H9 (cell line): ENCODE results near the gene ZFAND3. TPM values are rescaled to one million over a fixed set of nuclear protein-coding genes. Genes with fewer than 3 reads are reported as not detected.

Experiments
- DNase-seq: peaks from one replicate; pipeline ENCODE4 v3.0.0-alpha.2; 2017
- H2AFZ ChIP-seq: one replicate; pipeline ENCODE4 v1.6.1; 2013; ENCODE audit warnings: mild to moderate bottlenecking, low read length, control low read depth, moderate library complexity
- H2AK5ac ChIP-seq: 2 replicates; pipeline ENCODE4 v1.6.1; 2013; ENCODE audit warnings: low read length, control low read depth, mixed read lengths; ENCODE audit not compliant: insufficient read length
- H2BK120ac ChIP-seq: one replicate; pipeline ENCODE4 v1.6.1; 2013; ENCODE audit warnings: low read depth, mild to moderate bottlenecking, low read length, control low read depth, inconsistent platforms; ENCODE audit not compliant: poor library complexity, severe bottlenecking
- H2BK12ac ChIP-seq: 2 replicates; pipeline ENCODE4 v1.6.1; 2013; ENCODE audit warnings: low read length, control low read depth, mixed read lengths, low read depth; ENCODE audit not compliant: insufficient read length
- H2BK15ac ChIP-seq: 2 replicates; pipeline ENCODE4 v1.6.1; 2013; ENCODE audit warnings: low read depth, low read length, control low read depth
- H2BK20ac ChIP-seq: one replicate; pipeline ENCODE4 v1.6.1; 2013; ENCODE audit warnings: low read depth, mild to moderate bottlenecking, low read length, control low read depth, inconsistent platforms; ENCODE audit not compliant: poor library complexity, severe bottlenecking
- H2BK5ac ChIP-seq: 2 replicates; pipeline ENCODE4 v1.6.1; 2013; ENCODE audit warnings: low read length, control low read depth, mixed read lengths; ENCODE audit not compliant: insufficient read length
- H3K14ac ChIP-seq: 2 replicates; pipeline ENCODE4 v1.6.1; 2013; ENCODE audit warnings: low read length, control low read depth; ENCODE audit not compliant: insufficient read depth
- H3K18ac ChIP-seq: 2 replicates; pipeline ENCODE4 v1.6.1; 2013; ENCODE audit warnings: low read depth, mild to moderate bottlenecking, mixed read lengths, low read length, control low read depth; ENCODE audit not compliant: insufficient read length
- H3K23ac ChIP-seq: 2 replicates; pipeline ENCODE4 v1.6.1; 2013; ENCODE audit warnings: low read length, control low read depth, mixed read lengths, low read depth; ENCODE audit not compliant: insufficient read length
- H3K23me2 ChIP-seq: 2 replicates; pipeline ENCODE4 v1.6.1; 2013; ENCODE audit warnings: low read depth, mild to moderate bottlenecking, mixed read lengths, low read length, control low read depth; ENCODE audit not compliant: insufficient read length, poor library complexity, severe bottlenecking
- H3K27ac ChIP-seq: 2 replicates; pipeline ENCODE4 v1.5.1; 2013; ENCODE audit warnings: low read length, control low read depth, mixed read lengths, low read depth; ENCODE audit not compliant: insufficient read length
- H3K27me3 ChIP-seq: 2 replicates; pipeline ENCODE4 v1.6.1; 2013; ENCODE audit warnings: low read length, control low read depth, inconsistent platforms; ENCODE audit not compliant: insufficient read depth
- H3K4ac ChIP-seq: 2 replicates; pipeline ENCODE4 v1.6.1; 2013; ENCODE audit warnings: low read depth, mild to moderate bottlenecking, control low read depth, inconsistent platforms, low read length, moderate library complexity
- H3K4me1 ChIP-seq: 2 replicates; pipeline ENCODE4 v1.6.1; 2013; ENCODE audit warnings: low read length, control low read depth, inconsistent platforms; ENCODE audit not compliant: insufficient read depth
- H3K4me2 ChIP-seq: 2 replicates; pipeline ENCODE4 v1.6.1; 2013; ENCODE audit warnings: low read length, control low read depth, mixed read lengths; ENCODE audit not compliant: insufficient read length, insufficient read depth
- H3K56ac ChIP-seq: 2 replicates; pipeline ENCODE4 v1.6.1; 2013; ENCODE audit warnings: low read depth, mild to moderate bottlenecking, mixed read lengths, low read length, control low read depth; ENCODE audit not compliant: insufficient read length
- H3K79me1 ChIP-seq: 2 replicates; pipeline ENCODE4 v1.6.1; 2013; ENCODE audit warnings: low read depth, mild to moderate bottlenecking, moderate library complexity, low read length, control low read depth, inconsistent platforms; ENCODE audit not compliant: insufficient read depth, poor library complexity, severe bottlenecking
- H3K79me2 ChIP-seq: 2 replicates; pipeline ENCODE4 v1.6.1; 2013; ENCODE audit warnings: low read length, control low read depth, inconsistent platforms; ENCODE audit not compliant: insufficient read depth
- H3K9ac ChIP-seq: 2 replicates; pipeline ENCODE4 v1.6.1; 2013; ENCODE audit warnings: low read length, control low read depth, mixed read lengths; ENCODE audit not compliant: insufficient read length; ENCODE audit errors: extremely low read depth
- H3K9me3 ChIP-seq: one replicate; pipeline ENCODE4 v1.6.1; 2013; ENCODE audit warnings: low read depth, low read length, inconsistent platforms; ENCODE audit not compliant: control insufficient read depth
- H3T11ph ChIP-seq: one replicate; pipeline ENCODE4 v1.6.1; 2013; ENCODE audit warnings: mild to moderate bottlenecking, low read length, control low read depth, inconsistent platforms
- H4K20me1 ChIP-seq: one replicate; pipeline ENCODE4 v1.6.1; 2013; ENCODE audit not compliant: control insufficient read depth, insufficient read length, insufficient read depth
- H4K5ac ChIP-seq: 2 replicates; pipeline ENCODE4 v1.6.1; 2013; ENCODE audit warnings: low read depth, mild to moderate bottlenecking, mixed read lengths, low read length, control low read depth; ENCODE audit not compliant: insufficient read length
- H4K8ac ChIP-seq: replicated peaks from 2 replicates; pipeline ENCODE4 v1.6.1; 2013; ENCODE audit warnings: low read length, control low read depth, mixed read lengths, low read depth; ENCODE audit not compliant: insufficient read length
- H4K91ac ChIP-seq: 2 replicates; pipeline ENCODE4 v1.6.1; 2013; ENCODE audit warnings: low read depth, mild to moderate bottlenecking, moderate library complexity, mixed read lengths, low read length, control low read depth; ENCODE audit not compliant: insufficient read length
- H3K27ac Mint-ChIP-seq, 3 experiments: 2 replicates in 2 of 3; 3 replicates in 1 of 3; pipeline ENCODE4 v1.8.0; 2020 to 2021; ENCODE audit warnings: mixed read lengths in 3 of 3, mild to moderate bottlenecking in 1 of 3, moderate library complexity in 1 of 3
- H3K27me3 Mint-ChIP-seq: 2 replicates; pipeline ENCODE4 v1.8.0; 2021; ENCODE audit warnings: low read depth, mild to moderate bottlenecking, moderate library complexity, mixed read lengths
- H3K36me3 Mint-ChIP-seq, 3 experiments: 2 replicates in 2 of 3; 3 replicates in 1 of 3; pipeline ENCODE4 v1.8.0; 2020 to 2021; ENCODE audit warnings: low read depth in 3 of 3, mixed read lengths in 3 of 3; ENCODE audit not compliant: insufficient read depth in 1 of 3
- H3K4me1 Mint-ChIP-seq, 2 experiments: 2 replicates each; pipeline ENCODE4 v1.8.0; 2020; ENCODE audit warnings: mixed read lengths in 2 of 2
- H3K4me3 Mint-ChIP-seq, 2 experiments: 2 replicates in 1 of 2; 3 replicates in 1 of 2; pipeline ENCODE4 v1.8.0; 2020 to 2021; ENCODE audit warnings: mild to moderate bottlenecking in 2 of 2, mixed read lengths in 2 of 2, moderate library complexity in 1 of 2
- H3K9me3 Mint-ChIP-seq, 2 experiments: 2 replicates in 1 of 2; 3 replicates in 1 of 2; pipeline ENCODE4 v1.8.0; 2020; ENCODE audit warnings: mild to moderate bottlenecking in 2 of 2, mixed read lengths in 2 of 2, moderate library complexity in 1 of 2
- CTCF ChIP-seq: fragments of 200-600 bp; sonication (generic); conservative IDR thresholded peaks from 3 replicates; pipeline ENCODE4 v1.8.0; 2021; ENCODE audit warnings: antibody characterized with exemption, mild to moderate bottlenecking
- WGBS: extraction: QIAGEN DNeasy Blood & Tissue Kit; methylation state at CpG from one replicate; pipeline ENCODE4 v1.1.7; 2013; ENCODE audit warnings: missing lambda C conversion rate, low lambda C conversion rate, mixed read lengths; ENCODE audit not compliant: insufficient read length; ENCODE audit errors: extremely low coverage; 5-methylcytosine and 5-hydroxymethylcytosine counted together
- total RNA-seq: library from RNA; stranded (reverse); gene quantifications from 2 replicates; pipeline ENCODE4 v1.2.1, GENCODE V29; 2021

ZFAND3 gene
- total RNA-seq, 1 experiment from 2014 or later: 57.7 TPM

DNA sequence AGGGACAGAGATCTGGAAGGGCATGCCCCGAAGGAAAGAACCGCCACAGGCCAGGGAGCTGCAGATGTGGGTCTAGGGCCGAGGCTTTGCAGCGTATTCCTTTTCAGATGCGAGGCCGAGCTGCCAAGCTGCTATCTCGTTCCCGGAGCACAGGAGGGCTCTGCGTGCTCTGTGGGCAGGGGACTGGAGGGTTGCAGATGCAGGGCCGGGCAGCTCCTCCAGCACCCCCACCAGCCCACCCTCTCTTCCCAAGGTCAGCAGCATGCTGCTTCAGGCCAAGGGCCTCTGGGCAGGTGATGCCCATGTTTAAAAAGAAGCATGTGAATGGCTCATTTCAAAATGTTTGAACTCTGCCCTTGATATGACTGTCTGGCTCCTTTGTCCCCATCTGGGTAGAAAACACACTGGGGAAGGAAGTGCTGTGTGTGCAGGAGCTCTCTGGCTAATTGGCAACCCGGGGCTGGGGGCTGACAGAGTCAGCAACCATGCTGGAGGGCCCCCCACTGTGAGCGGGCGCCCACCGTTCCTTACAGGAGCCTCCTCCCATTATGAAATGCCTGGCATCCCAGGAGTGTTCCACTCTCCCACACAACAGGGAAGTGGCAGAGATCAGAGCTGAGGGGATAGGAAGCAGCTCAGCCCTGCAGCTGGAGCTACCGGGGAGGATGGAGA is 353.3 kb downstream of the ZFAND3 start:
- H3K4me1 Mint-ChIP-seq: peaks cover 26 to 50% of the 10 kb centered on the region in 2 experiments
- no peaks in the 10 kb centered on the region for H3K27me3 Mint-ChIP-seq

More for the DNA sequence above, 353.3 kb downstream of the ZFAND3 start:
- Histone ChIP-seq H2BK12ac (no peak overlapping the region), H2BK20ac (no peak overlapping the region), H3K56ac (no peak overlapping the region), H4K5ac (no peak overlapping the region), H3K9ac (no peak overlapping the region), H3K14ac (no peak overlapping the region; the same call in 1 of the 2 replicates), H3K9me3 (no peaks in the 10 kb centered on the region), H3K23me2 (no peaks in the 10 kb centered on the region), H4K8ac (no peak overlapping the region), H3K27ac (no peak overlapping the region), H2AK5ac (no peak overlapping the region), H3K79me1 (no peaks in the 10 kb centered on the region), H3K4me1 (no peaks in the 10 kb centered on the region), H3K79me2 (no peaks in the 10 kb centered on the region), H4K91ac (no peak overlapping the region), H2BK5ac (no peak overlapping the region), H2BK15ac (no peak overlapping the region), H3K18ac (no peak overlapping the region), H2BK120ac (no peak overlapping the region), H3K4ac (no peak overlapping the region), H3K23ac (no peak overlapping the region), H3K27me3 (no peaks in the 10 kb centered on the region), H3K4me2 (no peak overlapping the region), H2AFZ (no peak overlapping the region), H3T11ph (no peak overlapping the region), H4K20me1 (no peaks in the 10 kb centered on the region)
- no peak for TF ChIP-seq CTCF
- WGBS: no CpG with 5 or more reads among the region's 15 CpGs
- Mint-ChIP-seq H3K9me3 (no peaks in the 10 kb centered on the region), H3K27ac (no peak overlapping the region), H3K4me3 (no peak overlapping the region), H3K36me3 (no peaks in the 10 kb centered on the region; a peak in 1 of 7 replicates)
- no peak for DNase-seq
